Gastroesophageal sphincter (tissue), 4 donors: ENCODE data around the gene GAS1. TPM values are rescaled to one million over a fixed set of nuclear protein-coding genes. Genes with fewer than 3 reads are reported as not detected.

ENCODE experiments used
- ATAC-seq: fragments of 150-250 bp; one replicate; pipeline ENCODE4 v1.9.1; 2016; ENCODE audit warnings: mild to moderate bottlenecking, moderate library complexity
- H3K27ac ChIP-seq, 4 donors: fragments of 200-600 bp; sonication (generic) in 3 of 4; 1 replicate in 3 of 4; 2 replicates in 1 of 4; pipeline ENCODE4 v1.5.1; 2016 to 2019
- H3K27me3 ChIP-seq: fragments of 200-600 bp; sonication (generic); one replicate; pipeline ENCODE4 v1.5.1; 2019
- H3K36me3 ChIP-seq, 2 donors: fragments of 200-600 bp; sonication (generic); one replicate each; pipeline ENCODE4 v1.5.1; 2019; ENCODE audit warnings: control low read depth in 1 of 2
- H3K4me1 ChIP-seq, 3 donors: fragments of 200-600 bp; sonication (generic); 1 replicate in 2 of 3; 2 replicates in 1 of 3; pipeline ENCODE4 v1.5.1; 2016 to 2019; ENCODE audit warnings: control low read depth in 2 of 3
- H3K4me3 ChIP-seq, 2 donors: fragments of 200-600 bp; sonication (generic); one replicate each; pipeline ENCODE4 v1.5.1; 2019; ENCODE audit warnings: mild to moderate bottlenecking in 1 of 2, moderate library complexity in 1 of 2
- H3K9me3 ChIP-seq, 3 donors: fragments of 200-600 bp; sonication (generic); one replicate each; pipeline ENCODE4 v1.5.1; 2017 to 2019; ENCODE audit warnings: control low read depth in 2 of 3
- CTCF ChIP-seq, 4 experiments: fragments of 200-600 bp in 2 of 4; fragments of 450-650 bp in 2 of 4; sonication (generic) in 1 of 4; IDR thresholded peaks; one replicate each; pipeline ENCODE4 v1.5.1; 2017 to 2019; ENCODE audit warnings: antibody characterized with exemption in 4 of 4, mild to moderate bottlenecking in 2 of 4, moderate library complexity in 2 of 4
- EP300 ChIP-seq: sonication (generic); formaldehyde crosslinking; IDR thresholded peaks from one replicate; pipeline ENCODE4 v1.6.1; 2017; ENCODE audit warnings: antibody characterized with exemption, mild to moderate bottlenecking
- POLR2A ChIP-seq, 2 donors: fragments of 450-650 bp; IDR thresholded peaks; one replicate each; pipeline ENCODE4 v1.6.1; 2017; ENCODE audit warnings: antibody characterized with exemption in 2 of 2, mild to moderate bottlenecking in 2 of 2, moderate library complexity in 1 of 2
- POLR2AphosphoS5 ChIP-seq: sonication (generic); formaldehyde crosslinking; IDR thresholded peaks from one replicate; pipeline ENCODE4 v1.6.1; 2017; ENCODE audit warnings: antibody characterized with exemption
- WGBS, 2 donors: methylation state at CpG; one replicate each; pipeline ENCODE4 v1.1.5; 2018; ENCODE audit warnings: low coverage in 1 of 2; 5-methylcytosine and 5-hydroxymethylcytosine counted together
- total RNA-seq, 4 donors: library from RNA; depleted of rRNA; stranded (reverse); fragments of >200 nt; gene quantifications; one replicate each; pipeline ENCODE4 v1.1.0, GENCODE V29; 2016

The GAS1 gene
- total RNA-seq, 4 donors from 2014 or later = 65.7 to 167 (median 90.5) TPM

- no peaks in the 10 kb centered on the region for H3K36me3 ChIP-seq
- ATAC-seq = no peak
- no peak overlapping the region for H3K4me3 ChIP-seq
- H3K27ac ChIP-seq = no peak overlapping the region
- no peaks in the 10 kb centered on the region for H3K4me1 ChIP-seq
- no peaks in the 10 kb centered on the region for H3K9me3 ChIP-seq
- no peaks in the 10 kb centered on the region for H3K27me3 ChIP-seq
- TF ChIP-seq CTCF (IDR thresholded peaks at IDR 0.05) = no peak
- no peak for TF ChIP-seq POLR2A (IDR thresholded peaks at IDR 0.05)
- no peak for TF ChIP-seq EP300
- no peak for TF ChIP-seq POLR2AphosphoS5
- WGBS, 2 donors = 96 to 100% methylated on average over 2 of the region's 2 CpGs
Measured at GRCh38 chr9:86990290-86990689, 43.0 kb upstream of the GAS1 start.

- Histone ChIP-seq H3K4me3 (no peak overlapping the region), H3K9me3 (no peaks in the 10 kb centered on the region), H3K27ac (no peak overlapping the region), H3K4me1 (peaks cover 0 to 6% (median 0%) of the 10 kb centered on the region in 3 donors), H3K36me3 (no peaks in the 10 kb centered on the region), H3K27me3 (no peaks in the 10 kb centered on the region)
- TF ChIP-seq CTCF (IDR thresholded peaks at IDR 0.05) (no peak), POLR2AphosphoS5 (no peak), POLR2A (IDR thresholded peaks at IDR 0.05) (no peak), EP300 (no peak)
- WGBS, 2 donors = 82 to 93% methylated on average over 2 of the region's 2 CpGs
- no peak for ATAC-seq
Measured at GRCh38 chr9:86987900-86988299, 40.6 kb upstream of the GAS1 start.

GRCh38 chr9:86985132-86985647 lies 37.9 kb upstream of the GAS1 start:
- ATAC-seq = no peak
- no peaks in the 10 kb centered on the region for H3K9me3 ChIP-seq
- WGBS, 2 donors = 61 to 86% methylated on average over 2 of the region's 2 CpGs

GRCh38 chr9:86983620-86984259 lies 36.4 kb upstream of the GAS1 start:
- 41 to 43% methylated on average over 9 to 10 of the region's 11 CpGs for WGBS, 2 donors
- H3K36me3 ChIP-seq = no peaks in the 10 kb centered on the region
- ATAC-seq = peak; percentile 66
- H3K4me3 ChIP-seq = no peak overlapping the region
- H3K27me3 ChIP-seq = no peaks in the 10 kb centered on the region
- H3K9me3 ChIP-seq = no peaks in the 10 kb centered on the region
- peaks cover 0 to 9% (median 0%) of the 10 kb centered on the region in 3 donors for H3K4me1 ChIP-seq
- no peak for TF ChIP-seq EP300
- TF ChIP-seq POLR2AphosphoS5 = peak; percentile 77
- no peak for TF ChIP-seq POLR2A (IDR thresholded peaks at IDR 0.05)
- TF ChIP-seq CTCF (IDR thresholded peaks at IDR 0.05) = no peak
- H3K27ac ChIP-seq = no peak overlapping the region

More at GRCh38 chr9:86985132-86985647, 37.9 kb upstream of the GAS1 start:
- Histone ChIP-seq H3K27ac (no peak overlapping the region), H3K4me1 (peaks cover 0 to 6% (median 0%) of the 10 kb centered on the region in 3 donors), H3K27me3 (no peaks in the 10 kb centered on the region), H3K36me3 (no peaks in the 10 kb centered on the region), H3K4me3 (no peak overlapping the region)
- TF ChIP-seq CTCF (IDR thresholded peaks at IDR 0.05) (no peak), POLR2A (IDR thresholded peaks at IDR 0.05) (no peak), EP300 (no peak), POLR2AphosphoS5 (no peak)

- Histone ChIP-seq H3K36me3 (no peaks in the 10 kb centered on the region), H3K4me1 (peaks cover 0 to 14% (median 0%) of the 10 kb centered on the region in 3 donors), H3K4me3 (no peak overlapping the region), H3K27ac (peak overlapping the region in 1 of 4 donors; percentile 19), H3K27me3 (no peaks in the 10 kb centered on the region), H3K9me3 (no peaks in the 10 kb centered on the region)
- no peak for TF ChIP-seq CTCF (IDR thresholded peaks at IDR 0.05)
- no peak for TF ChIP-seq POLR2A (IDR thresholded peaks at IDR 0.05)
- no peak for TF ChIP-seq POLR2AphosphoS5
- no peak for TF ChIP-seq EP300
- peak; percentile 8 for ATAC-seq
- 59 to 60% methylated on average over 4 of the region's 4 CpGs for WGBS, 2 donors
Measured at GRCh38 chr9:86983249-86983619, 35.9 kb upstream of the GAS1 start.
